ENCODE data around the gene MAN2A1.

MAN2A1 gene

GRCh38 chr5:109865637-109866036, 175.9 kb downstream of the MAN2A1 start:
- Histone ChIP-seq H3K36me3 (ENCODE audit: control insufficient read depth, insufficient read depth, low read length) (peaks cover 51% of the 10 kb centered on the region), H3K9me3 (ENCODE audit: control insufficient read depth, insufficient read depth, low read depth, low read length) (no peaks in the 10 kb centered on the region), H3K27ac (ENCODE audit: low read depth, low read length) (no peak overlapping the region), H3K27me3 (ENCODE audit: control insufficient read depth, insufficient read depth, low read length) (no peaks in the 10 kb centered on the region), H3K4me3 (ENCODE audit: low read depth, low read length) (no peak overlapping the region), H3K4me1 (ENCODE audit: control insufficient read depth, insufficient read depth, low read length) (peaks cover 9% of the 10 kb centered on the region; the same call in 1 of the 2 replicates), H3K9ac (ENCODE audit: low read length) (no peak overlapping the region)

GRCh38 chr5:109866051-109866450, 176.3 kb downstream of the MAN2A1 start:
- Histone ChIP-seq H3K4me1 (ENCODE audit: control insufficient read depth, insufficient read depth, low read length) (peaks cover 9% of the 10 kb centered on the region; the same call in 1 of the 2 replicates), H3K4me3 (ENCODE audit: low read depth, low read length) (no peak overlapping the region), H3K27me3 (ENCODE audit: control insufficient read depth, insufficient read depth, low read length) (no peaks in the 10 kb centered on the region), H3K9ac (ENCODE audit: low read length) (no peak overlapping the region), H3K9me3 (ENCODE audit: control insufficient read depth, insufficient read depth, low read depth, low read length) (no peaks in the 10 kb centered on the region), H3K36me3 (ENCODE audit: control insufficient read depth, insufficient read depth, low read length) (peaks cover 47% of the 10 kb centered on the region), H3K27ac (ENCODE audit: low read depth, low read length) (no peak overlapping the region)

GRCh38 chr5:109868737-109869136, 179.0 kb downstream of the MAN2A1 start:
- H3K4me1 ChIP-seq (ENCODE audit: control insufficient read depth, insufficient read depth, low read length), result peaks cover 9% of the 10 kb centered on the region; the same call in 1 of the 2 replicates
- H3K9me3 ChIP-seq (ENCODE audit: control insufficient read depth, insufficient read depth, low read depth, low read length), result no peaks in the 10 kb centered on the region
- H3K9ac ChIP-seq (ENCODE audit: low read length), result no peak overlapping the region
- peaks cover 41% of the 10 kb centered on the region for H3K36me3 ChIP-seq (ENCODE audit: control insufficient read depth, insufficient read depth, low read length)
- H3K27me3 ChIP-seq (ENCODE audit: control insufficient read depth, insufficient read depth, low read length), result no peaks in the 10 kb centered on the region
- no peak overlapping the region for H3K27ac ChIP-seq (ENCODE audit: low read depth, low read length)
- no peak overlapping the region for H3K4me3 ChIP-seq (ENCODE audit: low read depth, low read length)

GRCh38 chr5:109873687-109874086, 184.0 kb downstream of the MAN2A1 start:
- Histone ChIP-seq H3K27me3 (ENCODE audit: control insufficient read depth, insufficient read depth, low read length) (no peaks in the 10 kb centered on the region), H3K27ac (ENCODE audit: low read depth, low read length) (no peak overlapping the region), H3K4me1 (ENCODE audit: control insufficient read depth, insufficient read depth, low read length) (no peaks in the 10 kb centered on the region), H3K4me3 (ENCODE audit: low read depth, low read length) (no peak overlapping the region), H3K36me3 (ENCODE audit: control insufficient read depth, insufficient read depth, low read length) (0 out of 2 replicates have a peak, but pooled peaks cover 2% of the 10 kb centered on the region), H3K9me3 (ENCODE audit: control insufficient read depth, insufficient read depth, low read depth, low read length) (no peaks in the 10 kb centered on the region), H3K9ac (ENCODE audit: low read length) (no peak overlapping the region)

- no peak overlapping the region for H3K4me3 ChIP-seq (ENCODE audit: low read depth, low read length)
- H3K27me3 ChIP-seq (ENCODE audit: control insufficient read depth, insufficient read depth, low read length), result no peaks in the 10 kb centered on the region
- H3K4me1 ChIP-seq (ENCODE audit: control insufficient read depth, insufficient read depth, low read length), result no peaks in the 10 kb centered on the region
- no peaks in the 10 kb centered on the region for H3K9me3 ChIP-seq (ENCODE audit: control insufficient read depth, insufficient read depth, low read depth, low read length)
- no peak overlapping the region for H3K27ac ChIP-seq (ENCODE audit: low read depth, low read length)
- no peaks in the 10 kb centered on the region for H3K36me3 ChIP-seq (ENCODE audit: control insufficient read depth, insufficient read depth, low read length)
- no peak overlapping the region for H3K9ac ChIP-seq (ENCODE audit: low read length)
Observed at GRCh38 chr5:109874108-109874507, 184.4 kb downstream of the MAN2A1 start.

- Histone ChIP-seq H3K4me1 (ENCODE audit: control insufficient read depth, insufficient read depth, low read length) (no peaks in the 10 kb centered on the region), H3K9me3 (ENCODE audit: control insufficient read depth, insufficient read depth, low read depth, low read length) (no peaks in the 10 kb centered on the region), H3K27me3 (ENCODE audit: control insufficient read depth, insufficient read depth, low read length) (no peaks in the 10 kb centered on the region), H3K9ac (ENCODE audit: low read length) (no peak overlapping the region), H3K27ac (ENCODE audit: low read depth, low read length) (no peak overlapping the region), H3K36me3 (ENCODE audit: control insufficient read depth, insufficient read depth, low read length) (no peaks in the 10 kb centered on the region), H3K4me3 (ENCODE audit: low read depth, low read length) (no peak overlapping the region)
Observed at GRCh38 chr5:109876030-109876725, 186.5 kb downstream of the MAN2A1 start.

GRCh38 chr5:109876941-109877669, 187.4 kb downstream of the MAN2A1 start:
- Histone ChIP-seq H3K27ac (ENCODE audit: low read depth, low read length) (no peak overlapping the region), H3K9ac (ENCODE audit: low read length) (no peak overlapping the region), H3K4me1 (ENCODE audit: control insufficient read depth, insufficient read depth, low read length) (no peaks in the 10 kb centered on the region), H3K27me3 (ENCODE audit: control insufficient read depth, insufficient read depth, low read length) (no peaks in the 10 kb centered on the region), H3K4me3 (ENCODE audit: low read depth, low read length) (no peak overlapping the region), H3K36me3 (ENCODE audit: control insufficient read depth, insufficient read depth, low read length) (no peaks in the 10 kb centered on the region), H3K9me3 (ENCODE audit: control insufficient read depth, insufficient read depth, low read depth, low read length) (no peaks in the 10 kb centered on the region)

- H3K27ac ChIP-seq (ENCODE audit: low read depth, low read length), result no peak overlapping the region
- H3K4me3 ChIP-seq (ENCODE audit: low read depth, low read length), result no peak overlapping the region
- H3K36me3 ChIP-seq (ENCODE audit: control insufficient read depth, insufficient read depth, low read length), result no peaks in the 10 kb centered on the region
- H3K9me3 ChIP-seq (ENCODE audit: control insufficient read depth, insufficient read depth, low read depth, low read length), result no peaks in the 10 kb centered on the region
- H3K4me1 ChIP-seq (ENCODE audit: control insufficient read depth, insufficient read depth, low read length), result no peaks in the 10 kb centered on the region
- H3K27me3 ChIP-seq (ENCODE audit: control insufficient read depth, insufficient read depth, low read length), result no peaks in the 10 kb centered on the region
- no peak overlapping the region for H3K9ac ChIP-seq (ENCODE audit: low read length)
Observed at GRCh38 chr5:109877670-109878045, 187.9 kb downstream of the MAN2A1 start.

- Histone ChIP-seq H3K27ac (ENCODE audit: low read depth, low read length) (no peak overlapping the region), H3K9me3 (ENCODE audit: control insufficient read depth, insufficient read depth, low read depth, low read length) (no peaks in the 10 kb centered on the region), H3K4me1 (ENCODE audit: control insufficient read depth, insufficient read depth, low read length) (no peaks in the 10 kb centered on the region), H3K27me3 (ENCODE audit: control insufficient read depth, insufficient read depth, low read length) (no peaks in the 10 kb centered on the region), H3K36me3 (ENCODE audit: control insufficient read depth, insufficient read depth, low read length) (no peaks in the 10 kb centered on the region), H3K4me3 (ENCODE audit: low read depth, low read length) (no peak overlapping the region), H3K9ac (ENCODE audit: low read length) (no peak overlapping the region)
Observed at GRCh38 chr5:109878887-109879286, 189.2 kb downstream of the MAN2A1 start.

- Histone ChIP-seq H3K9ac (ENCODE audit: low read length) (no peak overlapping the region), H3K27ac (ENCODE audit: low read depth, low read length) (no peak overlapping the region), H3K4me1 (ENCODE audit: control insufficient read depth, insufficient read depth, low read length) (no peaks in the 10 kb centered on the region), H3K27me3 (ENCODE audit: control insufficient read depth, insufficient read depth, low read length) (no peaks in the 10 kb centered on the region), H3K9me3 (ENCODE audit: control insufficient read depth, insufficient read depth, low read depth, low read length) (no peaks in the 10 kb centered on the region), H3K36me3 (ENCODE audit: control insufficient read depth, insufficient read depth, low read length) (no peaks in the 10 kb centered on the region), H3K4me3 (ENCODE audit: low read depth, low read length) (no peak overlapping the region)
Observed at GRCh38 chr5:109880907-109881685, 191.4 kb downstream of the MAN2A1 start.

- H3K27me3 ChIP-seq (ENCODE audit: control insufficient read depth, insufficient read depth, low read length), result no peaks in the 10 kb centered on the region
- H3K9me3 ChIP-seq (ENCODE audit: control insufficient read depth, insufficient read depth, low read depth, low read length), result no peaks in the 10 kb centered on the region
- no peak overlapping the region for H3K9ac ChIP-seq (ENCODE audit: low read length)
- H3K36me3 ChIP-seq (ENCODE audit: control insufficient read depth, insufficient read depth, low read length), result no peaks in the 10 kb centered on the region
- H3K4me3 ChIP-seq (ENCODE audit: low read depth, low read length), result no peak overlapping the region
- no peak overlapping the region for H3K27ac ChIP-seq (ENCODE audit: low read depth, low read length)
- no peaks in the 10 kb centered on the region for H3K4me1 ChIP-seq (ENCODE audit: control insufficient read depth, insufficient read depth, low read length)
Observed at GRCh38 chr5:109882546-109882945, 192.8 kb downstream of the MAN2A1 start.
